C4-2B (cell line): ENCODE measurements around the gene FIGNL1.

ENCODE experiments used
- ZFX ChIP-seq: fragments of 450-650 bp; IDR thresholded peaks from 2 replicates; pipeline ENCODE4 v1.6.1; 2017
- TF ChIP-seq, protein P1 (sequence below): fragments of 450-650 bp; conservative IDR thresholded peaks from 2 replicates; pipeline ENCODE4 v1.5.1; 2017; ENCODE audit warnings: mild to moderate bottlenecking

DNA sequence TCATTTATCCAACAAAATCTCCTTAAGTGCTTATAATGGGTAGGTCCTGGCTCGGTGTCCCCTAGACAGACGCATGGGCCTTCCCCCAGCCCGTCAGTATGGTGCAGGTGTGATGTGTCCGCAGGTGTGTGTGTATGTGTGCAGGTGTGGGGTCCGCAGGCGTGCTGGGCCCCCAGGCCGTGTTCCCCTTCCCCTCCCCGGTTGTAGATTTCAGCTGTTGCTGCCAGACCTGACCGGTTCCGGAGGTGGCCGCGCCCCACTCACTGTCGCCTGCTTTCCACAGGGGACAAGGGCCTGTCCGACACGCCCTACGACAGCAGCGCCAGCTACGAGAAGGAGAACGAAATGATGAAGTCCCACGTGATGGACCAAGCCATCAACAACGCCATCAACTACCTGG is 50.5 kb downstream of the FIGNL1 start:
- TF ChIP-seq, protein P1, sequence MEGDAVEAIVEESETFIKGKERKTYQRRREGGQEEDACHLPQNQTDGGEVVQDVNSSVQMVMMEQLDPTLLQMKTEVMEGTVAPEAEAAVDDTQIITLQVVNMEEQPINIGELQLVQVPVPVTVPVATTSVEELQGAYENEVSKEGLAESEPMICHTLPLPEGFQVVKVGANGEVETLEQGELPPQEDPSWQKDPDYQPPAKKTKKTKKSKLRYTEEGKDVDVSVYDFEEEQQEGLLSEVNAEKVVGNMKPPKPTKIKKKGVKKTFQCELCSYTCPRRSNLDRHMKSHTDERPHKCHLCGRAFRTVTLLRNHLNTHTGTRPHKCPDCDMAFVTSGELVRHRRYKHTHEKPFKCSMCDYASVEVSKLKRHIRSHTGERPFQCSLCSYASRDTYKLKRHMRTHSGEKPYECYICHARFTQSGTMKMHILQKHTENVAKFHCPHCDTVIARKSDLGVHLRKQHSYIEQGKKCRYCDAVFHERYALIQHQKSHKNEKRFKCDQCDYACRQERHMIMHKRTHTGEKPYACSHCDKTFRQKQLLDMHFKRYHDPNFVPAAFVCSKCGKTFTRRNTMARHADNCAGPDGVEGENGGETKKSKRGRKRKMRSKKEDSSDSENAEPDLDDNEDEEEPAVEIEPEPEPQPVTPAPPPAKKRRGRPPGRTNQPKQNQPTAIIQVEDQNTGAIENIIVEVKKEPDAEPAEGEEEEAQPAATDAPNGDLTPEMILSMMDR = no peak
- no peak for TF ChIP-seq ZFX
